WERI-Rb-1 (cell line): Measurements from ENCODE around the gene SKIDA1.
"Not testable (repeated sequence)": the region's sequence is repeated elsewhere in the genome, so short reads cannot be mapped to it uniquely, and the experiment has no call there.

Source experiments
- DNase-seq: peaks from one replicate; pipeline ENCODE4 v3.0.0-alpha.2; 2020
- H3K27ac ChIP-seq: fragments of 250-450 bp; sonication (Bioruptor Pico); 2 replicates; pipeline ENCODE4 v1.5.1; 2020; ENCODE audit warnings: mild to moderate bottlenecking, moderate library complexity
- H3K27me3 ChIP-seq: fragments of 250-450 bp; sonication (Bioruptor Pico); 2 replicates; pipeline ENCODE4 v1.5.1; 2021; ENCODE audit warnings: mild to moderate bottlenecking, low read depth, moderate library complexity; ENCODE audit not compliant: insufficient read depth, severe bottlenecking
- H3K36me3 ChIP-seq: fragments of 250-450 bp; sonication (Bioruptor Pico); 2 replicates; pipeline ENCODE4 v1.5.1; 2020; ENCODE audit warnings: mild to moderate bottlenecking, moderate library complexity
- H3K4me3 ChIP-seq: 2 replicates; pipeline ENCODE4 v1.5.1; 2011; ENCODE audit warnings: low read depth, mild to moderate bottlenecking, control low read depth, low read length
- H3K9me3 ChIP-seq: fragments of 250-450 bp; sonication (Bioruptor Pico); 2 replicates; pipeline ENCODE4 v1.5.1; 2021; ENCODE audit warnings: mild to moderate bottlenecking, moderate library complexity; ENCODE audit not compliant: severe bottlenecking
- TF ChIP-seq, protein P1 (sequence below): IDR thresholded peaks from 2 replicates; pipeline ENCODE4 v1.5.1; 2011; ENCODE audit warnings: low read depth, mild to moderate bottlenecking, control low read depth, inconsistent platforms, low read length

SKIDA1 gene

GRCh38 chr10:21525367-21526187, at the start of gene SKIDA1:
Gene SKIDA1 (minus strand): TSS chr10:21525682. CDS start chr10:21517822, 7,860 bp downstream.
- Histone ChIP-seq H3K9me3 (no peaks in the 10 kb centered on the region), H3K36me3 (no peaks in the 10 kb centered on the region), H3K27me3 (no peaks in the 10 kb centered on the region), H3K27ac (peak within 1 kb of the TSS; percentile 97), H3K4me3 (peak within 1 kb of the TSS; percentile 89)
- peak; percentile 85 for DNase-seq
- TF ChIP-seq, protein P1, sequence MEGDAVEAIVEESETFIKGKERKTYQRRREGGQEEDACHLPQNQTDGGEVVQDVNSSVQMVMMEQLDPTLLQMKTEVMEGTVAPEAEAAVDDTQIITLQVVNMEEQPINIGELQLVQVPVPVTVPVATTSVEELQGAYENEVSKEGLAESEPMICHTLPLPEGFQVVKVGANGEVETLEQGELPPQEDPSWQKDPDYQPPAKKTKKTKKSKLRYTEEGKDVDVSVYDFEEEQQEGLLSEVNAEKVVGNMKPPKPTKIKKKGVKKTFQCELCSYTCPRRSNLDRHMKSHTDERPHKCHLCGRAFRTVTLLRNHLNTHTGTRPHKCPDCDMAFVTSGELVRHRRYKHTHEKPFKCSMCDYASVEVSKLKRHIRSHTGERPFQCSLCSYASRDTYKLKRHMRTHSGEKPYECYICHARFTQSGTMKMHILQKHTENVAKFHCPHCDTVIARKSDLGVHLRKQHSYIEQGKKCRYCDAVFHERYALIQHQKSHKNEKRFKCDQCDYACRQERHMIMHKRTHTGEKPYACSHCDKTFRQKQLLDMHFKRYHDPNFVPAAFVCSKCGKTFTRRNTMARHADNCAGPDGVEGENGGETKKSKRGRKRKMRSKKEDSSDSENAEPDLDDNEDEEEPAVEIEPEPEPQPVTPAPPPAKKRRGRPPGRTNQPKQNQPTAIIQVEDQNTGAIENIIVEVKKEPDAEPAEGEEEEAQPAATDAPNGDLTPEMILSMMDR: no peak

GRCh38 chr10:21574514-21574913, 49.0 kb upstream of the SKIDA1 start:
- not testable (repeated sequence) for H3K27ac ChIP-seq, DNase-seq, H3K9me3 ChIP-seq, H3K27me3 ChIP-seq, H3K36me3 ChIP-seq, H3K4me3 ChIP-seq

GRCh38 chr10:21572578-21572977, 47.1 kb upstream of the SKIDA1 start:
- Histone ChIP-seq H3K4me3 (no peak overlapping the region), H3K27me3 (no peaks in the 10 kb centered on the region), H3K9me3 (no peaks in the 10 kb centered on the region), H3K36me3 (no peaks in the 10 kb centered on the region), H3K27ac (no peak overlapping the region)
- no peak for DNase-seq
- TF ChIP-seq, protein P1: no peak

GRCh38 chr10:21570761-21571521, 45.5 kb upstream of the SKIDA1 start:
- no peak overlapping the region for H3K27ac ChIP-seq
- H3K27me3 ChIP-seq: no peaks in the 10 kb centered on the region
- DNase-seq: no peak
- no peaks in the 10 kb centered on the region for H3K9me3 ChIP-seq
- no peaks in the 10 kb centered on the region for H3K36me3 ChIP-seq
- TF ChIP-seq, protein P1: no peak
- H3K4me3 ChIP-seq: no peak overlapping the region

GRCh38 chr10:21558984-21559383, 33.5 kb upstream of the SKIDA1 start:
- H3K36me3 ChIP-seq, H3K9me3 ChIP-seq, H3K4me3 ChIP-seq, DNase-seq, H3K27me3 ChIP-seq, H3K27ac ChIP-seq: not testable (repeated sequence)

DNA sequence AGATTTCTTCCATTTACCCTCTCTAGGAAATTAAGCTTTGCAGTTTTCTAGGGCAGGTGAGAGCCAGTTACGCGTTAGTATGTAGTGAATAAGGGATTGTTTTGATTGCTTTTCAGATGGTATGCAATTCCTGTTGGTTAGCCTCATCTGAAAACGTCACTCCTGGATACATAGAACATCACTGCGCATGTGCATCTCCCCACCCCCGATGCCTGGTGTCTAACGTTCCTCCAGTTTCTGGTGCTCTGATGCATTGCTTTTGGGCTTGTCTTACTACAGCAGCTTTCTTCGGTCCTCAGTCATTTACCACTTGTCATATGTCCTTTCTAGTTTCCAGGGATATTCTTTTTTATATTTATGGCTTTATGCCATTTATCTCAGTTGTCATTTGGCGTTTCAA, 31.0 kb upstream of the SKIDA1 start:
- DNase-seq: no peak
- Histone ChIP-seq H3K36me3 (peaks cover 2% of the 10 kb centered on the region; the same call in 1 of the 2 replicates), H3K27me3 (no peaks in the 10 kb centered on the region), H3K27ac (no peak overlapping the region), H3K9me3 (no peaks in the 10 kb centered on the region), H3K4me3 (no peak overlapping the region)
- TF ChIP-seq, protein P1: no peak
